Right ventricle myocardium superior (tissue), 1 donor: ENCODE results near the gene PPP1R37. TPM values are rescaled to one million over a fixed set of nuclear protein-coding genes. Genes with fewer than 3 reads are reported as not detected.

Source experiments
- total RNA-seq: library from RNA; stranded (reverse); fragmentation: NEBNext Ultra II Directional; extraction: Animal tissue kit (Norgen Biotek cat#: 25700); gene quantifications from one replicate; pipeline ENCODE4 v1.2.1, GENCODE V29; 2021
- donor health status: DM: no; HTN: yes; CAD: no; lungs with severe emphysema.

PPP1R37 gene
- total RNA-seq, 1 donor from 2014 or later, result 13.7 TPM

Other genes starting within 250 kb of the PPP1R37 start
- 36.9 TPM for gene NECTIN2, start 246.9 kb upstream of the PPP1R37 start, total RNA-seq
- 48.9 TPM for gene TOMM40, start 201.9 kb upstream of the PPP1R37 start, total RNA-seq
- 13.6 TPM for gene APOE, start 187.4 kb upstream of the PPP1R37 start, total RNA-seq
- gene APOC1, start 178.6 kb upstream of the PPP1R37 start, total RNA-seq, result 1.00 TPM
- not detected for gene APOC4, start 150.9 kb upstream of the PPP1R37 start, total RNA-seq
- not detected for gene APOC2, start 147.1 kb upstream of the PPP1R37 start, total RNA-seq
- gene CLPTM1, start 137.8 kb upstream of the PPP1R37 start, total RNA-seq, result 89.7 TPM
- 2.9 TPM for gene RELB, start 91.7 kb upstream of the PPP1R37 start, total RNA-seq
- gene CLASRP, start 54.1 kb upstream of the PPP1R37 start, total RNA-seq, result 31.7 TPM
- gene ZNF296, start 16.7 kb upstream of the PPP1R37 start, total RNA-seq, result 0.32 TPM
- 14.7 TPM for gene GEMIN7, start 13.9 kb upstream of the PPP1R37 start, total RNA-seq
- not detected for gene NKPD1, start 67.8 kb downstream of the PPP1R37 start, total RNA-seq
- 15.0 TPM for gene TRAPPC6A, start 85.1 kb downstream of the PPP1R37 start, total RNA-seq
- 3.6 TPM for gene BLOC1S3, start 85.6 kb downstream of the PPP1R37 start, total RNA-seq
- gene EXOC3L2, start 152.2 kb downstream of the PPP1R37 start, total RNA-seq, result 1.3 TPM
- gene MARK4, start 158.1 kb downstream of the PPP1R37 start, total RNA-seq, result 19.7 TPM
- gene CKM, start 229.7 kb downstream of the PPP1R37 start, total RNA-seq, result 6,434 TPM
- not detected for gene KLC3, start 247.6 kb downstream of the PPP1R37 start, total RNA-seq